HepG2 (cell line): Measurements from ENCODE around the gene MLX.

ENCODE experiments used
- HINFP ChIP-seq: sonication (generic); formaldehyde crosslinking; IDR thresholded peaks from 2 replicates; pipeline ENCODE4 v1.4.0; 2020; ENCODE audit warnings: low read depth, mild to moderate bottlenecking, missing genetic modification reagents
- RBFOX2 ChIP-seq: fragments of 200-400 bp; formaldehyde crosslinking; IDR thresholded peaks from 2 replicates; pipeline ENCODE4 v1.6.1; 2017; ENCODE audit warnings: low read depth, mild to moderate bottlenecking, low read length
- TARDBP ChIP-seq: sonication (generic); formaldehyde crosslinking; IDR thresholded peaks from 2 replicates; pipeline ENCODE4 v1.8.0; 2022; ENCODE audit warnings: mild to moderate bottlenecking, missing genetic modification reagents
- TCF12 ChIP-seq, 2 experiments: fragments of 450-650 bp in 1 of 2; sonication (generic) in 1 of 2; formaldehyde crosslinking in 1 of 2; IDR thresholded peaks; 2 replicates each; pipeline versions ENCODE4 v1.6.1 to v1.8.0; 2017 to 2022; ENCODE audit warnings: antibody characterized with exemption in 1 of 2, mild to moderate bottlenecking in 1 of 2, missing genetic modification reagents in 1 of 2, moderate library complexity in 1 of 2
- ZFP36 ChIP-seq: fragments of 150-350 bp; IDR thresholded peaks from 2 replicates; pipeline ENCODE4 v1.6.1; 2018; ENCODE audit warnings: borderline replicate concordance, low read length, low read depth; ENCODE audit not compliant: partially characterized antibody

- TF ChIP-seq TARDBP (CRISPR knock-in tag) (no peak), ZFP36 (no peak), HINFP (CRISPR knock-in tag) (no peak), TCF12 (IDR thresholded peaks at IDR 0.05) (no peak), TCF12 (CRISPR knock-in tag; IDR thresholded peaks at IDR 0.05) (no peak), RBFOX2 (no peak)
Observed at GRCh38 chr17:42568341-42569111, 1.6 kb downstream of the MLX start.
